Upper lobe of left lung (tissue), 4 donors: ENCODE results near the gene CDH26.

Experiments
- EP300 ChIP-seq, 4 donors: sonication (generic); formaldehyde crosslinking; IDR thresholded peaks; one replicate each; pipeline ENCODE4 v1.5.1; 2017; ENCODE audit warnings: antibody characterized with exemption in 4 of 4, control low read depth in 2 of 4
- POLR2A ChIP-seq, 4 donors: fragments of 450-650 bp; IDR thresholded peaks; one replicate each; pipeline ENCODE4 v1.5.1; 2016 to 2017; ENCODE audit warnings: antibody characterized with exemption in 4 of 4, mild to moderate bottlenecking in 2 of 4
- POLR2AphosphoS5 ChIP-seq, 2 donors: sonication (generic); formaldehyde crosslinking; IDR thresholded peaks; one replicate each; pipeline ENCODE4 v1.5.1; 2017; ENCODE audit warnings: antibody characterized with exemption in 2 of 2
- TF ChIP-seq, protein P1 (sequence below), 6 experiments: fragments of 450-650 bp in 4 of 6; fragments of 200-600 bp in 2 of 6; sonication (generic) in 2 of 6; IDR thresholded peaks; one replicate each; pipeline ENCODE4 v1.5.1; 2016 to 2019; ENCODE audit warnings: antibody characterized with exemption in 6 of 6

DNA sequence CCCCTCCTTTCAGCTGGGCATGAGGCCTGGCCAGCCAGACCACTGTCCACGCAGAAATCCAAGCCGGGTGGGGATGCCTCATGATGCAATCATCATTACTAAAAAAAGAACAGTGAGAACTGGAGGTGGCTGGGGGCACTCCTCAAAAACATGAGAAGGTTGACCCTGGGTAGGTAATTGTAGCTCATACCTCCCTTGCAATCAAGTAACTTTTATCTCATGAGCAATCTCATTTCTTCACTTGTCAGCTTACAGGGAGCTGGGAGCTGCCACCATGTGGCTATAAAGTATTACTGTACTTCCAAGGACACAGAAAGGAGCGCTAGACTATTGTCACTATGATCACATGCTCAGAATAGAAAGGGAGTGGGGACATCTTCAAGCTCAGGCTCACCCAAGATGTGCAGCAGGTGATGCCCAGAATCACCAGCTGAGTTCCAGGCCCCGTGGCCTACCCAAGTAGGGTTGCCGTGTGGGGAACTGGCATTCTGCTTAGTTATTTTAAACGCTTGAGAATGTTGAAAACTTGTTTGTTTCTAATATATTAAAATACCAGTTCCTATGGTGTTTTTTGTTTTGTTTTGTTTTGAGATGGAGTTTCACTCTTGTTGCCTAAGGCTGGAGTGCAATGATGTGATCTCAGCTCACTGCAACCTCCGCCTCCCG lies 3.0 kb upstream of the CDH26 start:
- TF ChIP-seq, protein P1, sequence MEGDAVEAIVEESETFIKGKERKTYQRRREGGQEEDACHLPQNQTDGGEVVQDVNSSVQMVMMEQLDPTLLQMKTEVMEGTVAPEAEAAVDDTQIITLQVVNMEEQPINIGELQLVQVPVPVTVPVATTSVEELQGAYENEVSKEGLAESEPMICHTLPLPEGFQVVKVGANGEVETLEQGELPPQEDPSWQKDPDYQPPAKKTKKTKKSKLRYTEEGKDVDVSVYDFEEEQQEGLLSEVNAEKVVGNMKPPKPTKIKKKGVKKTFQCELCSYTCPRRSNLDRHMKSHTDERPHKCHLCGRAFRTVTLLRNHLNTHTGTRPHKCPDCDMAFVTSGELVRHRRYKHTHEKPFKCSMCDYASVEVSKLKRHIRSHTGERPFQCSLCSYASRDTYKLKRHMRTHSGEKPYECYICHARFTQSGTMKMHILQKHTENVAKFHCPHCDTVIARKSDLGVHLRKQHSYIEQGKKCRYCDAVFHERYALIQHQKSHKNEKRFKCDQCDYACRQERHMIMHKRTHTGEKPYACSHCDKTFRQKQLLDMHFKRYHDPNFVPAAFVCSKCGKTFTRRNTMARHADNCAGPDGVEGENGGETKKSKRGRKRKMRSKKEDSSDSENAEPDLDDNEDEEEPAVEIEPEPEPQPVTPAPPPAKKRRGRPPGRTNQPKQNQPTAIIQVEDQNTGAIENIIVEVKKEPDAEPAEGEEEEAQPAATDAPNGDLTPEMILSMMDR (IDR thresholded peaks at IDR 0.05) = peak in 4 of 6 experiments; percentile 6 to 32 (median 26)
- no peak for TF ChIP-seq EP300 (IDR thresholded peaks at IDR 0.05)
- TF ChIP-seq POLR2AphosphoS5 (IDR thresholded peaks at IDR 0.05) = no peak
- no peak for TF ChIP-seq POLR2A (IDR thresholded peaks at IDR 0.05)
